HepG2 (cell line): ENCODE data around the gene USP7. TPM values are rescaled to one million over a fixed set of nuclear protein-coding genes. Genes with fewer than 3 reads are reported as not detected.

Experiments
- KAT7 ChIP-seq: IDR thresholded peaks from 2 replicates; pipeline ENCODE4 v1.6.1; 2018; ENCODE audit warnings: borderline replicate concordance, missing compliant biosample characterization
- KDM2A ChIP-seq: sonication (generic); formaldehyde crosslinking; IDR thresholded peaks from 2 replicates; pipeline ENCODE4 v1.4.0; 2020; ENCODE audit warnings: low read depth, missing genetic modification reagents, borderline replicate concordance
- NBN ChIP-seq: fragments of 450-650 bp; conservative IDR thresholded peaks from 2 replicates; pipeline ENCODE4 v1.6.1; 2017
- NFKBIZ ChIP-seq: IDR thresholded peaks from 2 replicates; pipeline ENCODE4 v1.6.1; 2018; ENCODE audit warnings: missing genetic modification reagents, missing compliant biosample characterization
- POLR2G ChIP-seq: fragments of 200-400 bp; formaldehyde crosslinking; IDR thresholded peaks from 2 replicates; pipeline ENCODE4 v1.6.1; 2018; ENCODE audit warnings: mild to moderate bottlenecking, low read depth, low read length, moderate library complexity
- RAD21 ChIP-seq: fragments of 450-650 bp; formaldehyde crosslinking; IDR thresholded peaks from 2 replicates; pipeline ENCODE4 v1.5.0; 2020; ENCODE audit warnings: mild to moderate bottlenecking
- RFXANK ChIP-seq: IDR thresholded peaks from 2 replicates; pipeline ENCODE4 v1.6.1; 2016
- SMC3 ChIP-seq: IDR thresholded peaks from 2 replicates; pipeline ENCODE4 v1.6.1; 2011; ENCODE audit warnings: low read length, improper control_type of control experiment
- TBX2 ChIP-seq: sonication (generic); formaldehyde crosslinking; IDR thresholded peaks from 2 replicates; pipeline ENCODE4 v1.5.0; 2020; ENCODE audit warnings: missing genetic modification reagents, mild to moderate bottlenecking, borderline replicate concordance
- polyA plus RNA-seq, 8 experiments: library from polyadenylated mRNA; depleted of rRNA in 3 of 8; stranded (reverse) in 7 of 8; unstranded in 1 of 8; fragments of >200 nt; fragmentation: Illumina TruSeq in 4 of 8; extraction: Trizol in 4 of 8; gene quantifications; 2 replicates each; pipeline versions ENCODE4 v1.2.1 to v1.2.3, GENCODE V29; 2011 to 2016; ENCODE audit warnings: low read depth in 4 of 8, missing spikeins in 1 of 8, mixed read lengths in 1 of 8; ENCODE audit not compliant: insufficient read depth in 1 of 8
- total RNA-seq, 5 experiments: library from RNA; depleted of rRNA; stranded (reverse); fragments of >200 nt; fragmentation: Illumina TruSeq; extraction: Trizol; gene quantifications; 2 replicates each; pipeline ENCODE4 v1.2.3, GENCODE V29; 2016; ENCODE audit warnings: low read depth in 1 of 5
- TF ChIP-seq, protein P1 (sequence below): sonication (generic); formaldehyde crosslinking; IDR thresholded peaks from 2 replicates; pipeline ENCODE4 v1.4.0; 2020; ENCODE audit warnings: missing genetic modification reagents, mild to moderate bottlenecking, borderline replicate concordance
- TF ChIP-seq, protein P2 (sequence below): IDR thresholded peaks from 2 replicates; pipeline ENCODE4 v1.6.1; 2016; ENCODE audit warnings: low read depth, missing genetic modification reagents, missing compliant biosample characterization
- TF ChIP-seq, protein P3 (sequence below): sonication (generic); formaldehyde crosslinking; IDR thresholded peaks from 2 replicates; pipeline ENCODE4 v1.4.0; 2020; ENCODE audit warnings: missing genetic modification reagents

The USP7 gene
- total and polyA plus RNA-seq, 2 of the 13 experiments (the other 11 are each of a cell fraction or from before 2014, with no cell fraction given), result 52.5 to 173 TPM

DNA sequence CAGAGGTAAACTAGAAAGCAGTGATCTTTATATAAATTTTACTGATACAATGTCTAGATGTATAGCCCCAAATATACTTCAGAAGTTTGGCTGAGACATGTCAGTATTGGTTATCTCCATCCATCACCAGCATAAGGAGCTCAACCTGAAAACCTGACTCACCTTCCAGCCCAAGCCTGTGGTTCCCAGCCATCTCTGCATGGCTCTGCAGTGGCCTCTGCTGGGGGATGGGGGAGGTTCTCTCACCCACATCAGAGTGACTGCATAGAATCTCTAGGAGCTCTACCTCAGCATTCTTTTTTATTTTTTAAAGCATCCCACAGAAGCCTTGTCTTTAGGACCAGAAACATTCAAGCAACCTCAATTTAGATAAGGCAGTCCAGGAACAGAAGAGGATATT is 27.3 kb downstream of the USP7 start (continued):
- TF ChIP-seq, protein P1, sequence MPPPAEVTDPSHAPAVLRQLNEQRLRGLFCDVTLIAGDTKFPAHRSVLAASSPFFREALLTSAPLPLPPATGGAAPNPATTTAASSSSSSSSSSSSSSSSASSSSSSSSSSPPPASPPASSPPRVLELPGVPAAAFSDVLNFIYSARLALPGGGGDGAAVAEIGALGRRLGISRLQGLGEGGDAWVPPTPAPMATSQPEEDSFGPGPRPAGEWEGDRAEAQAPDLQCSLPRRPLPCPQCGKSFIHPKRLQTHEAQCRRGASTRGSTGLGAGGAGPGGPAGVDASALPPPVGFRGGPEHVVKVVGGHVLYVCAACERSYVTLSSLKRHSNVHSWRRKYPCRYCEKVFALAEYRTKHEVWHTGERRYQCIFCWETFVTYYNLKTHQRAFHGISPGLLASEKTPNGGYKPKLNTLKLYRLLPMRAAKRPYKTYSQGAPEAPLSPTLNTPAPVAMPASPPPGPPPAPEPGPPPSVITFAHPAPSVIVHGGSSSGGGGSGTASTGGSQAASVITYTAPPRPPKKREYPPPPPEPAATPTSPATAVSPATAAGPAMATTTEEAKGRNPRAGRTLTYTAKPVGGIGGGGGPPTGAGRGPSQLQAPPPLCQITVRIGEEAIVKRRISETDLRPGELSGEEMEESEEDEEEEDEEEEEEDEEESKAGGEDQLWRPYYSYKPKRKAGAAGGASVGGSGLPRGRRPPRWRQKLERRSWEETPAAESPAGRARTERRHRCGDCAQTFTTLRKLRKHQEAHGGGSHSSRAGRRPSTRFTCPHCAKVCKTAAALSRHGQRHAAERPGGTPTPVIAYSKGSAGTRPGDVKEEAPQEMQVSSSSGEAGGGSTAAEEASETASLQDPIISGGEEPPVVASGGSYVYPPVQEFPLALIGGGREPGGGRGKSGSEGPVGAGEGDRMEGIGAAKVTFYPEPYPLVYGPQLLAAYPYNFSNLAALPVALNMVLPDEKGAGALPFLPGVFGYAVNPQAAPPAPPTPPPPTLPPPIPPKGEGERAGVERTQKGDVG (CRISPR knock-in tag), result no peak
- TF ChIP-seq, protein P2, sequence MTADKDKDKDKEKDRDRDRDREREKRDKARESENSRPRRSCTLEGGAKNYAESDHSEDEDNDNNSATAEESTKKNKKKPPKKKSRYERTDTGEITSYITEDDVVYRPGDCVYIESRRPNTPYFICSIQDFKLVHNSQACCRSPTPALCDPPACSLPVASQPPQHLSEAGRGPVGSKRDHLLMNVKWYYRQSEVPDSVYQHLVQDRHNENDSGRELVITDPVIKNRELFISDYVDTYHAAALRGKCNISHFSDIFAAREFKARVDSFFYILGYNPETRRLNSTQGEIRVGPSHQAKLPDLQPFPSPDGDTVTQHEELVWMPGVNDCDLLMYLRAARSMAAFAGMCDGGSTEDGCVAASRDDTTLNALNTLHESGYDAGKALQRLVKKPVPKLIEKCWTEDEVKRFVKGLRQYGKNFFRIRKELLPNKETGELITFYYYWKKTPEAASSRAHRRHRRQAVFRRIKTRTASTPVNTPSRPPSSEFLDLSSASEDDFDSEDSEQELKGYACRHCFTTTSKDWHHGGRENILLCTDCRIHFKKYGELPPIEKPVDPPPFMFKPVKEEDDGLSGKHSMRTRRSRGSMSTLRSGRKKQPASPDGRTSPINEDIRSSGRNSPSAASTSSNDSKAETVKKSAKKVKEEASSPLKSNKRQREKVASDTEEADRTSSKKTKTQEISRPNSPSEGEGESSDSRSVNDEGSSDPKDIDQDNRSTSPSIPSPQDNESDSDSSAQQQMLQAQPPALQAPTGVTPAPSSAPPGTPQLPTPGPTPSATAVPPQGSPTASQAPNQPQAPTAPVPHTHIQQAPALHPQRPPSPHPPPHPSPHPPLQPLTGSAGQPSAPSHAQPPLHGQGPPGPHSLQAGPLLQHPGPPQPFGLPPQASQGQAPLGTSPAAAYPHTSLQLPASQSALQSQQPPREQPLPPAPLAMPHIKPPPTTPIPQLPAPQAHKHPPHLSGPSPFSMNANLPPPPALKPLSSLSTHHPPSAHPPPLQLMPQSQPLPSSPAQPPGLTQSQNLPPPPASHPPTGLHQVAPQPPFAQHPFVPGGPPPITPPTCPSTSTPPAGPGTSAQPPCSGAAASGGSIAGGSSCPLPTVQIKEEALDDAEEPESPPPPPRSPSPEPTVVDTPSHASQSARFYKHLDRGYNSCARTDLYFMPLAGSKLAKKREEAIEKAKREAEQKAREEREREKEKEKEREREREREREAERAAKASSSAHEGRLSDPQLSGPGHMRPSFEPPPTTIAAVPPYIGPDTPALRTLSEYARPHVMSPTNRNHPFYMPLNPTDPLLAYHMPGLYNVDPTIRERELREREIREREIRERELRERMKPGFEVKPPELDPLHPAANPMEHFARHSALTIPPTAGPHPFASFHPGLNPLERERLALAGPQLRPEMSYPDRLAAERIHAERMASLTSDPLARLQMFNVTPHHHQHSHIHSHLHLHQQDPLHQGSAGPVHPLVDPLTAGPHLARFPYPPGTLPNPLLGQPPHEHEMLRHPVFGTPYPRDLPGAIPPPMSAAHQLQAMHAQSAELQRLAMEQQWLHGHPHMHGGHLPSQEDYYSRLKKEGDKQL (CRISPR knock-in tag), result no peak
- no peak for TF ChIP-seq KAT7 (CRISPR knock-in tag)
- TF ChIP-seq KDM2A (CRISPR knock-in tag), result peak; percentile 44; the same call in 1 of the 2 replicates
- no peak for TF ChIP-seq TBX2
- TF ChIP-seq, protein P3, sequence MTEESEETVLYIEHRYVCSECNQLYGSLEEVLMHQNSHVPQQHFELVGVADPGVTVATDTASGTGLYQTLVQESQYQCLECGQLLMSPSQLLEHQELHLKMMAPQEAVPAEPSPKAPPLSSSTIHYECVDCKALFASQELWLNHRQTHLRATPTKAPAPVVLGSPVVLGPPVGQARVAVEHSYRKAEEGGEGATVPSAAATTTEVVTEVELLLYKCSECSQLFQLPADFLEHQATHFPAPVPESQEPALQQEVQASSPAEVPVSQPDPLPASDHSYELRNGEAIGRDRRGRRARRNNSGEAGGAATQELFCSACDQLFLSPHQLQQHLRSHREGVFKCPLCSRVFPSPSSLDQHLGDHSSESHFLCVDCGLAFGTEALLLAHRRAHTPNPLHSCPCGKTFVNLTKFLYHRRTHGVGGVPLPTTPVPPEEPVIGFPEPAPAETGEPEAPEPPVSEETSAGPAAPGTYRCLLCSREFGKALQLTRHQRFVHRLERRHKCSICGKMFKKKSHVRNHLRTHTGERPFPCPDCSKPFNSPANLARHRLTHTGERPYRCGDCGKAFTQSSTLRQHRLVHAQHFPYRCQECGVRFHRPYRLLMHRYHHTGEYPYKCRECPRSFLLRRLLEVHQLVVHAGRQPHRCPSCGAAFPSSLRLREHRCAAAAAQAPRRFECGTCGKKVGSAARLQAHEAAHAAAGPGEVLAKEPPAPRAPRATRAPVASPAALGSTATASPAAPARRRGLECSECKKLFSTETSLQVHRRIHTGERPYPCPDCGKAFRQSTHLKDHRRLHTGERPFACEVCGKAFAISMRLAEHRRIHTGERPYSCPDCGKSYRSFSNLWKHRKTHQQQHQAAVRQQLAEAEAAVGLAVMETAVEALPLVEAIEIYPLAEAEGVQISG (CRISPR knock-in tag), result no peak
- TF ChIP-seq NBN, result no peak
- TF ChIP-seq SMC3, result peak; percentile 81
- TF ChIP-seq RFXANK (CRISPR knock-in tag), result 0 out of 2 replicates have a peak, but pooled peaks have one; percentile 7
- 0 out of 2 replicates have a peak, but pooled peaks have one; percentile 19 for TF ChIP-seq NFKBIZ (CRISPR knock-in tag)
- TF ChIP-seq POLR2G, result no peak
- TF ChIP-seq RAD21 (CRISPR knock-in tag), result peak; percentile 45
